H4 (cell line): ENCODE results near the gene CD101. TPM values are rescaled to one million over a fixed set of nuclear protein-coding genes. Genes with fewer than 3 reads are reported as not detected.

Source experiments
- DNase-seq: peaks from one replicate; pipeline ENCODE4 v3.0.0-alpha.2; 2015; ENCODE audit warnings: low spot score
- total RNA-seq: library from RNA; depleted of rRNA; stranded (reverse); fragments of >200 nt; shearing (Covaris generic); gene quantifications from 2 replicates; pipeline ENCODE4 v1.2.3, GENCODE V29; 2014

Gene CD101
- total RNA-seq, 1 experiment from 2014 or later: 0.62 TPM

- no peak for DNase-seq
These were observed 11.8 kb downstream of the CD101 start for GRCh38 chr1:117013309-117013858.

GRCh38 chr1:117014209-117014608, 12.6 kb downstream of the CD101 start:
- no peak for DNase-seq

GRCh38 chr1:117015724-117016123, 14.2 kb downstream of the CD101 start:
- no peak for DNase-seq

- no peak for DNase-seq
These were observed 15.5 kb downstream of the CD101 start for GRCh38 chr1:117017062-117017461.

GRCh38 chr1:117017648-117018047, 16.1 kb downstream of the CD101 start:
- DNase-seq: no peak

GRCh38 chr1:117020526-117021156, 19.1 kb downstream of the CD101 start:
- DNase-seq: no peak

- DNase-seq: no peak
These were observed 20.6 kb downstream of the CD101 start for GRCh38 chr1:117022114-117022513.

- DNase-seq: no peak
These were observed 24.0 kb downstream of the CD101 start for GRCh38 chr1:117025568-117025967.

- DNase-seq: no peak
These were observed 24.8 kb downstream of the CD101 start for GRCh38 chr1:117026361-117026760.

- no peak for DNase-seq
These were observed 28.1 kb downstream of the CD101 start for GRCh38 chr1:117029685-117030084.

GRCh38 chr1:117030271-117030877, 28.8 kb downstream of the CD101 start:
- no peak for DNase-seq

GRCh38 chr1:117032266-117032665, 30.7 kb downstream of the CD101 start:
- no peak for DNase-seq

- no peak for DNase-seq
These were observed 31.4 kb downstream of the CD101 start for GRCh38 chr1:117032681-117033539.

- DNase-seq: no peak
These were observed 32.2 kb downstream of the CD101 start for GRCh38 chr1:117033772-117034171.

- no peak for DNase-seq
These were observed 33.3 kb downstream of the CD101 start for GRCh38 chr1:117034791-117035290.

- DNase-seq: no peak
These were observed 34.5 kb downstream of the CD101 start for GRCh38 chr1:117036018-117036461.

- no peak for DNase-seq
These were observed 36.2 kb downstream of the CD101 start for GRCh38 chr1:117037802-117038201.

GRCh38 chr1:117038236-117038635, 36.7 kb downstream of the CD101 start:
- no peak for DNase-seq

- DNase-seq: no peak
These were observed 42.7 kb downstream of the CD101 start for GRCh38 chr1:117044217-117044616.

GRCh38 chr1:117045644-117046043, 44.1 kb downstream of the CD101 start:
- no peak for DNase-seq

- no peak for DNase-seq
These were observed 45.2 kb downstream of the CD101 start for GRCh38 chr1:117046781-117047180.

GRCh38 chr1:117047271-117047670, 45.7 kb downstream of the CD101 start:
- no peak for DNase-seq
